SKM-1 (cell line): ENCODE results near the gene TENM3.
"Not testable (repeated sequence)": the region's sequence is repeated elsewhere in the genome, so short reads cannot be mapped to it uniquely, and the experiment has no call there.

Source experiments
- DNase-seq: peaks from one replicate; lab custom pipeline; 2025; ENCODE audit not compliant: unreplicated experiment; lab: John Stamatoyannopoulos, UW

TENM3 gene

DNA sequence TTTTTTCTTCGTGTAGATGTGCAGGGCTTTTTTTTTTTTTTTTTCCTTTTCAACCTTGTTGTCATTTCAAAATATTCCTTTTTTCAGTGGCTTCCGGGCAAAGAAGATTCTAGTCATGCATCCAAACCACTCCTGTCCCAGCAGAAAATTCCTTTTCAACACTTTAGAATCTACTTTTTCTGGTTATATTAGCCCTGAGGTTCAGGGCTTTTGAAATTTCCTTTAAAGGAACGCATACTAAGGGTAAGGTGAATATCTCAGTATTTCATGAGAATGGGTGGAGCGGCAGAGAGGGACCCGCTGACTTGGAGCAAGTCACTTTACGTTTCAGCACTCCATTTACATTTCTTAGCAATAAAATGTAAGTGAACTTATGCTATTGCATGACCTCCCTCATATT is 15.6 kb upstream of the TENM3 start:
- DNase-seq, result no peak

DNA sequence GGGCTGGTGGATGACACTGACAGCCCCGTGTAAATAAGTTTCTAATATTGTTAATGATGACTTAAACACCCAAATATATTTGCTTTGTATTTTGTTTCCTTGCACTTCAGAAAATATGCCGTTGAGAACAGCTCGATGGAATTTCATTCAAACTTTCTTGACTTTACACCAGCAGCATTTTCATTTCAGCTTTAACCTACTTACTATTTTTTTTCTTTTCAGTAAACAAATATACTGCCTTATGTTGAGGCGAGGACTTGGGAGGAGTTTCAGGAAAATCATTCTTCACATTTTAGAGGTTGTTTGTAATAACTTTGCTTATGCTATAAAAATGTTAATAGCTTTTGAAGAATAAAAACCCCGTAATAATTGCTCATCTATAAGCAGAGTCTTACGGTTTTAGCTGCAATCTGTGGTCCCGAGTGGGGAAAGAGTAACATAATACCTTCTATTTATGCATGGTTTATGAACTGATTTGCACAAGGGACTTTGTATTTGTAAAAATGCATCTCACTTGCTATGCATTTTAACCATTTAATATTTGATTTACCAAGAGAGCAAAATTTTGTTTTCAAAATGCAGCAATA is 14.1 kb upstream of the TENM3 start:
- DNase-seq, result no peak

GRCh38 chr4:182230256-182230655 is 12.9 kb upstream of the TENM3 start:
- no peak for DNase-seq

DNA sequence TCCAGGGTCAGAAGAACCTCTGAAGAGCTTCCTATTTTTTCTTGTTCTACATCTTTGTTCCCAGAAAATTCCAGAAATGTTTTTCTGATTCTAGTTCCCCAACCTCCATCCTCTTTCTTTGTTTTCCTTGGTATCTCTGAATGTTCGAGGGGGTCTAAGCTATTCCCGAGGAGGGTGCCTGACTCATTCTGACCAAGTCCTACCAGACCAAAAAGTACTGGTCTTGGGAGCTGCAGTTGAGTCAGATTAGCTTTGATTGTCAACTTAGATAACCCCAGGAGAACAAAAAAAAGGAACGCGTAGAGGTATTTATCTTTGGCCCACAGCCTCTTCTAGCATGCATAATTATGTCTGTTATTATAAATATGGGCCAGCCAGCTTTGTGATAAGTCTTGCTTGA is 12.1 kb upstream of the TENM3 start:
- no peak for DNase-seq

GRCh38 chr4:182231496-182231895 is 11.7 kb upstream of the TENM3 start:
- no peak for DNase-seq

- DNase-seq, result no peak
Measured at GRCh38 chr4:182233310-182234090, 9.7 kb upstream of the TENM3 start.

DNA sequence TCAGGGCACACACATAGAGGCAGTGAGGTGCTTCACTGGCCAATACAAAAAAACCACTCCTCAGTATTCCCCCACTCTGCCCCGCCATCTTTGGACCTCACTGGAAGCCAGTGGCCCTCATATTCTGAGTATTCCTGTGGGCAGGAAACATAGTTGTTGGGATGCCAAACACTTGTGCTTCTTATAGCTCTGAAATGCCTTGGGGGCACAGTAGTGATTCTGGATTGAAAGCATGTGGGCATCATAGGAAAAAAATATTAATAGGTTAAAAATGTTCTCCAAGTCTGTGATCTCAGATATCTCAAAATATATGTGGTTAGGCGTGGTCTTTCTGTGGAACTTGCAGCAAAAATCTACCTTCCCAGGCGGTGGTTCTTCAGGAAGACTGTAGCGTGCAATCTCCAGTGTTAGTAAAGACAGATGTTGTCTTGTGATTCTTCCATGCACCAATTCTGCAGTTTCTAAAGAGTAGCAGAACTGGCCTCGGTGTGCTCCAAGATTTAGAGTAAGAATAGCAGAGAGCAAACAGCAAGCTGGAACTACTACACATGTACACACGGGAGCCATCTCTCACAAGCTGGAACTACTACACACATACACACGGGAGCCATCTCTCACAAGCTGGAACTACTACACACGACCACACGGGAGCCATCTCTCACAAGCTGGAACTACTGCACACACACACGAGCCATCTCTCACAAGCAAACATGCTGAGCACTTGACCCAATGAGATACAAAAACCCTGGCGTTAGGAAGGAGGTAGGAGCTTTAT is 8.0 kb upstream of the TENM3 start:
- no peak for DNase-seq

DNA sequence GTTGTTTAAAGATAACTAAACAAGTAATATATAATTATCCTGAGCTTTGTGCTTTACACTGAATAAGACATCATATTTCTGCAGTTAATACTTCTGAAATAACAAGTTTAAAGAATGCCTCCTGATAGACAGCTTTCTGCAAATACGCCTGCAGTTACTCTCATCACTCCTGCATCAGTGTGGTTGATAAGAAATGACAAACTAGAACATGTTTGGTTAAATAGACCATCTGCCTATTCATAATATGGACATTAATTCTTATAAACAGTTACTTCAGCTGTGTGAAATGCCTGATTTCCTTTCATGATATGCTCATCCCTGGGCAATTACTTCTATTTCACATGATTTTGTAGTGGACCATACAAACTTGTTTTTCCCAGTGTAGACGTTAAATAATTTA is 7.0 kb upstream of the TENM3 start:
- no peak for DNase-seq

GRCh38 chr4:182237010-182237409 is 6.2 kb upstream of the TENM3 start:
- DNase-seq, result not testable (repeated sequence)

GRCh38 chr4:182238355-182238931 is 4.8 kb upstream of the TENM3 start:
- no peak for DNase-seq

GRCh38 chr4:182240161-182241130 is 2.8 kb upstream of the TENM3 start:
- no peak for DNase-seq

DNA sequence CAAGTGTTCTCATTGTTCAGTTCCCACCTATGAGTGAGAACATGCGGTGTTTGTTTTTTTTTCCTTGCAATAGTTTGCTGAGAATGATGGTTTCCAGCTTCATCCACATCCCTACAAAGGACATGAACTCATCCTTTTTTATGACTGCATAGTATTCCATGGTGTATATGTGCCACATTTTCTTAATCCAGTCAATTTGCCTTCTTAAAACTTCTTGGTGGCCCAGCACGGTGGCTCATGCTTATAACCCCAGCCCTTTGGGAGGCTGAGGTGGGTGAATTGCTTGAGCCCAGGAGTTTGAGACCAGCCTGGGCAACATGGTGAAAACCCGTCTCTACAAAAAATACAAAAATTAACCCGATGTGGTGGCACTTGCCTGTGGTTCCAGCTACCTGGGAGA is 942 bp upstream of the TENM3 start:
- not testable (repeated sequence) for DNase-seq

- no peak for DNase-seq
Measured at GRCh38 chr4:182242787-182243186, 415 bp upstream of the TENM3 start.

- DNase-seq, result no peak
Measured at GRCh38 chr4:182245041-182245440, 1.8 kb downstream of the TENM3 start.

GRCh38 chr4:182245541-182246215 is 2.5 kb downstream of the TENM3 start:
- no peak for DNase-seq

DNA sequence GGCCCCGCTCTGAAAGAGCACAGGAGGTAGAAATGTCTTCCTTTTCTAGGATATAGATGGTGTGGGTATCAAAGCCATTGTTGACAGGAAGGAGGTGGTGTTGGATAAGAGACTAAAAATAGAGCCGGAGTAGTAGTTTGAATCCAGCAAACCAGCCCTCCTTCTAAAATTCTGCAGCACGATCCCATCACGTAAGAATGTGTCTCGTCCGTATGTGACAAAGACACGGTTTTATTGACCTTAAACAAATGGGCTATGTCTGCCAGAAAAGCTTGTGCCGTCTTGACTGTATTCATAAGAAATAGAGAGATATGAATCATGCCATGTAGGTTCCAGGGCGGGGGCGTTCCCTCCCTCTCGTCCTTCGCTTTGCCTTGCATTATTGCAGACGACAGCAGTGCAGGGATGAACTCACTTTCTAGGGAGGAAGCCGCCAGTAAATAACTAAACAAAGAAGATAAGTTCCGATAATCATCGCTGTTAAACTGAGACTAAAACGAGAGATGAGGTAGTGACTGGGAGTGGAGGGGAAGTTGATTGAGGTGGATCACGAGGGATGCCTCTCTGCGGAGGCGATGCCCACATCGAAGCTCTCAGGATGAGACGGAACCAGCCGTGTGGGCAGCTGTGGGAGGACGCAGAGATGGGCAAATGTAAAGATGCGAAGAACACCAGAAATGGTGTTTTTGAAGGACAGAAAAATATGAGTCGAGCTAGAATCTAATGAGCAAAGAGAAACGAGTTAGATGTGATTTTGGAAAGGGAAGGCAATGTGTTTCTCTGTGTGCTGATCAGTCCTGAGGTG is 3.4 kb downstream of the TENM3 start:
- no peak for DNase-seq

- no peak for DNase-seq
Measured at GRCh38 chr4:182248295-182248694, 5.1 kb downstream of the TENM3 start.

DNA sequence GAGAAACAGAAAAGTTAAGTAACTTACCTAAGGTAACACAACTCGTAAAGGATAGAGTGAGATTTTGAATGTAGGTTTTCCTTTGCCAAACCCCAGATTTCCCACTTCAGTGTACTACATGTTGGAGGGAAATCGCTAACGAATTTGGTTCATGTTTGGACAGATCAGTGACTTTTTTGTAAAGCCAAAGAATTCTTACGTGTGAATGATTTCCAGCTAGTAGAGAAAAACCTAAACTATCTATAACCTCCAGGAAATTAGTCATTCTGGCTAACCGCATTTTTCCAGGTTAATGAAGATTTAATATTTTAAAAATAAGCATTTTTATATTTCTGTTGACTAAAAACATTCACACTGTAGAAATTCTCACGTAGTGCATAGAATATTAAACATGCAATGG is 7.2 kb downstream of the TENM3 start:
- DNase-seq, result no peak

- no peak for DNase-seq
Measured at GRCh38 chr4:182251116-182251515, 7.9 kb downstream of the TENM3 start.
